ENCODE measurements around the gene VAV1.

The VAV1 gene

GRCh38 chr19:6842871-6843607 is 70.5 kb downstream of the VAV1 start:
- H3K36me3 ChIP-seq (ENCODE audit: insufficient read depth, low read length): peaks cover 18% of the 10 kb centered on the region; the same call in 1 of the 2 replicates
- H3K4me3 ChIP-seq (ENCODE audit: low read depth in 1 of 2, low read length in 2 of 2): no peak overlapping the region
- no peaks in the 10 kb centered on the region for H3K4me1 ChIP-seq (ENCODE audit: insufficient read depth, low read length)
- DNase-seq: no peak
- no peak overlapping the region for H3K9ac ChIP-seq (ENCODE audit: low read depth, low read length)
- no peak for ATAC-seq (ENCODE audit: insufficient read depth, low read depth)
- no peaks in the 10 kb centered on the region for H3K27me3 ChIP-seq (ENCODE audit: insufficient read depth, low read length, poor library complexity)
- H3K9me3 ChIP-seq (ENCODE audit: insufficient read depth, low read length, severe bottlenecking): no peaks in the 10 kb centered on the region
- H3K79me2 ChIP-seq (ENCODE audit: insufficient read depth, low read length): no peaks in the 10 kb centered on the region
- TF ChIP-seq EZH2 (IDR thresholded peaks at IDR 0.05; ENCODE audit: borderline replicate concordance, low read depth, low read length, severe bottlenecking) (no peak), CTCF (IDR thresholded peaks at IDR 0.05; ENCODE audit: borderline replicate concordance, extremely low read depth, low read length, poor library complexity, severe bottlenecking) (peak; percentile 17)
- H2AFZ ChIP-seq (ENCODE audit: low read depth, low read length): no peak overlapping the region
- H3K4me2 ChIP-seq (ENCODE audit: insufficient read depth, low read length): no peak overlapping the region
- H3K27ac ChIP-seq (ENCODE audit: low read length): no peak overlapping the region
- H4K20me1 ChIP-seq (ENCODE audit: insufficient read depth, low read length): no peaks in the 10 kb centered on the region

- H3K4me2 ChIP-seq (ENCODE audit: insufficient read depth, low read length): no peak overlapping the region
- peaks cover 32% of the 10 kb centered on the region for H3K36me3 ChIP-seq (ENCODE audit: insufficient read depth, low read length)
- no peaks in the 10 kb centered on the region for H3K79me2 ChIP-seq (ENCODE audit: insufficient read depth, low read length)
- no peaks in the 10 kb centered on the region for H3K9me3 ChIP-seq (ENCODE audit: insufficient read depth, low read length, severe bottlenecking)
- ATAC-seq (ENCODE audit: insufficient read depth, low read depth) (no peak), DNase-seq (no peak)
- no peaks in the 10 kb centered on the region for H3K4me1 ChIP-seq (ENCODE audit: insufficient read depth, low read length)
- no peak overlapping the region for H3K27ac ChIP-seq (ENCODE audit: low read length)
- TF ChIP-seq EZH2 (IDR thresholded peaks at IDR 0.05; ENCODE audit: borderline replicate concordance, low read depth, low read length, severe bottlenecking) (no peak), CTCF (IDR thresholded peaks at IDR 0.05; ENCODE audit: borderline replicate concordance, extremely low read depth, low read length, poor library complexity, severe bottlenecking) (no peak)
- no peak overlapping the region for H3K9ac ChIP-seq (ENCODE audit: low read depth, low read length)
- H2AFZ ChIP-seq (ENCODE audit: low read depth, low read length): no peak overlapping the region
- H4K20me1 ChIP-seq (ENCODE audit: insufficient read depth, low read length): no peaks in the 10 kb centered on the region
- no peak overlapping the region for H3K4me3 ChIP-seq (ENCODE audit: low read depth in 1 of 2, low read length in 2 of 2)
- no peaks in the 10 kb centered on the region for H3K27me3 ChIP-seq (ENCODE audit: insufficient read depth, low read length, poor library complexity)
Measured at GRCh38 chr19:6847828-6848200, 75.3 kb downstream of the VAV1 start.

GRCh38 chr19:6848986-6849385 is 76.5 kb downstream of the VAV1 start:
- H3K4me2 ChIP-seq (ENCODE audit: insufficient read depth, low read length): no peak overlapping the region
- no peak overlapping the region for H3K4me3 ChIP-seq (ENCODE audit: low read depth in 1 of 2, low read length in 2 of 2)
- H3K9me3 ChIP-seq (ENCODE audit: insufficient read depth, low read length, severe bottlenecking): no peaks in the 10 kb centered on the region
- no peak overlapping the region for H2AFZ ChIP-seq (ENCODE audit: low read depth, low read length)
- H3K27ac ChIP-seq (ENCODE audit: low read length): no peak overlapping the region
- H3K9ac ChIP-seq (ENCODE audit: low read depth, low read length): no peak overlapping the region
- no peaks in the 10 kb centered on the region for H4K20me1 ChIP-seq (ENCODE audit: insufficient read depth, low read length)
- DNase-seq: no peak
- H3K79me2 ChIP-seq (ENCODE audit: insufficient read depth, low read length): no peaks in the 10 kb centered on the region
- no peaks in the 10 kb centered on the region for H3K27me3 ChIP-seq (ENCODE audit: insufficient read depth, low read length, poor library complexity)
- peaks cover 38% of the 10 kb centered on the region for H3K36me3 ChIP-seq (ENCODE audit: insufficient read depth, low read length)
- TF ChIP-seq EZH2 (IDR thresholded peaks at IDR 0.05; ENCODE audit: borderline replicate concordance, low read depth, low read length, severe bottlenecking) (no peak), CTCF (IDR thresholded peaks at IDR 0.05; ENCODE audit: borderline replicate concordance, extremely low read depth, low read length, poor library complexity, severe bottlenecking) (no peak)
- H3K4me1 ChIP-seq (ENCODE audit: insufficient read depth, low read length): no peaks in the 10 kb centered on the region
- no peak for ATAC-seq (ENCODE audit: insufficient read depth, low read depth)

Data from DND-41 (cell line).